DMS 273 (cell line): Measurements from ENCODE around the gene LCOR.
A peak's percentile ranks its signal among the peaks of the same experiment; 100 is the strongest.
"Not testable (repeated sequence)": the region's sequence is repeated elsewhere in the genome, so short reads cannot be mapped to it uniquely, and the experiment has no call there.

Experiments used
- DNase-seq: peaks from one replicate; lab custom pipeline; 2025; ENCODE audit not compliant: unreplicated experiment; lab: John Stamatoyannopoulos, UW

The LCOR gene

DNA sequence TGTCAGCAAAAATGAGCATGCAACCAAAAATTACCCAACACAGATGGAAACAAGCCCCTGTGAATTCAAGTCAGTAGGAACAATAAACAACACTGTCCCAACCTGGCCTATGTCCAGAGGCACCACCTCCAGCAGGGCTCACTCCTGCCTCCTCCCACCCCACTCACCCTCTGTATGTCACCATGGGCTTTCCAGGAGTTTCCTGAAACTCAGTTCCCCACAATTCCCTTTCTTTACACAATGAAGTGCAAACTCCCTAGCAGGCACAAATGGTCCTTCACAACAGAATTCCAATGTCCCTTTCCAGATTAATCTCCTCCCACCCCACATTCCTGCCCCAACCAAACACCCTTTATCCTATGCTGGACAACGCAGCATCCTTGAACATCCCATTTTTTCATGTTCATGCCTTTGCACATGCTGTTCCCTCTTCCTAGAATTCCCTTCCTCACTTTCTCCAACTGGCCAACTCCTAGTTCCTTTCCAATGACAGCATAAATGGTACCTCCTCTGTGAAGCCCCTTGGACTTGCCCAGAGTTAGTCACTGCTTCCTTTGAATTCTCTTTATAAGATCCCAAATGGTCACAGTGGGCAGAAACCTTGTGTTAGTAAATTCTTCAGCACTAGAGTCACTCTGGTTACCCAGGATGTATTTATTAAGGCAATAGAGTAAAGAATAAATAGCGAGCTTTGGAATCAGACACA lies 196.2 kb downstream of the LCOR start:
- DNase-seq = no peak

DNA sequence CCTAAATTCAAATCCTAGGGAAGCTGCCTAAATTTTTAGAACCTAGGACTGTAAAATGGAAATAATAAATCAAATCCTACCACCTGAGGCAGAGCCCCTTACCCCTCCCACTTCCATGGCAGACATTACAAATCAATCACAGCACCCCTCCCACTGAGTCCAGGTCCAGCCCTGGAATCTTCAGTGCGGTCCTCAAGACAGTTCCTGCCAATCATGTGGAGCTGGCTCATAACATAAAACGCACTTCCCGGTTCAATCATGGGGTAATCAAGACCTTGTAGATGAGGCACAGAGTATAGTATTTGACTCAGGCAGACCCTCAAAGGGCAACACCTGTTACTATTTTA lies 196.7 kb downstream of the LCOR start:
- no peak for DNase-seq

DNA sequence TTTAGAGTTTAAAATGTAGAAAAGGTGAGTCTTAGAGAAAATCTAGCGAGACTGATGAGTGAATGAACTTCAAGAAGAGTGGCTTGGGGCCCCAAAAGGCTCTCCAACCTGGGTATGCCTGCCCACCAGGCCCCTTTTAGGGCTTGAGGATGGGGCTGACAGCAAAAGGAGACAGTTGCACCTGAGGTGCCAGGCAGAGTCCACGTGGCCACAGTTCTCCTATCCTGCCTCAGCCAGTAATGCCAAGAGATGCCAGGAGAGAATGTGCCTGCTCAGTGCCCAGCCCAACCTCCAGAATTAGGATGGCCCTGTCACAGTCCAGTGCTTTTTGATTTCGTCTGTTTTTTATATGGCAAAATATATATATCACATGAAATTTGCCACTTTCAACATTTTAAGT lies 197.2 kb downstream of the LCOR start:
- no peak for DNase-seq

DNA sequence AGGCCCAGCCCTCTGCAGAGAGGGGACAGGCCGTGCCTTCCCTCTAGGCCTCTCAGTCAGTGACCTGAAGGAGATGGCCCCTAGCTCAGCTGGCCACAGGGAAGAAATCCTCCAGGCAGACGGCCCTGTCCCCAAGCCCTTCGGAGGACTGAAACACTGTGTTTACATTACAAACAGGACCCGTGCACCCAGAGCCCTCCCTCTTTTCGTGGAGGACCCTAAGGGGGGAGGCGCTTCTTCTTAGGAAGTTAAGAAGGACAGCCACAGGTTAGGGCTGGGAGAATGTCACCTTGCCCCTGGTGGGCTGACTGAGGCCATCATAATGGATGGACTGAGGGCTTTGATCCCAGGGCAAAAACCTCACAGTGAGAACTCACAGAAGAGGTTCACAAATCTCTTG lies 198.8 kb downstream of the LCOR start:
- DNase-seq = no peak

GRCh38 chr10:97031459-97031858 lies 199.4 kb downstream of the LCOR start:
- DNase-seq = no peak

DNA sequence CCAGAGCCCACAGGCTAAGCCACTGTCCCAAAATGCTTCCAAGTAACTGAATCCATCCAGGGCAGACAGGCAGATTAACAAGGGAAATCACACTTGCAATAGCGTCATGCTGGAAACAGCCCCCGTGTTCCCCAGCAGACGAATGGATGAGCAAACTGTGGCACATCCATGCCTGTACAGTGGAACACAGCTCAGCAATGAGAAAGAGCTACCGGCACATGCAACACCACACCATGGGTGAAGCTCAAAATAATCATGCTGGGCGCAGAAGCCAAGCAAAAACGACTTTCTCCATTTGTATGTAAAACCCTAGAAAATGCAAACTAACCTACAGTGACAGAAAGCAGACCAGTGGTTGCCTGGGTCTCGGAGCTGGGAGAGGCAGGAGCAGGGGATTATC lies 200.5 kb downstream of the LCOR start:
- DNase-seq = no peak

GRCh38 chr10:97033841-97034240 lies 201.7 kb downstream of the LCOR start:
- not testable (repeated sequence) for DNase-seq

GRCh38 chr10:97034301-97034700 lies 202.2 kb downstream of the LCOR start:
- DNase-seq = no peak

GRCh38 chr10:97034958-97035769 lies 203.1 kb downstream of the LCOR start:
- DNase-seq = no peak

GRCh38 chr10:97037365-97038361 lies 205.6 kb downstream of the LCOR start:
- peak; percentile 93 for DNase-seq

DNA sequence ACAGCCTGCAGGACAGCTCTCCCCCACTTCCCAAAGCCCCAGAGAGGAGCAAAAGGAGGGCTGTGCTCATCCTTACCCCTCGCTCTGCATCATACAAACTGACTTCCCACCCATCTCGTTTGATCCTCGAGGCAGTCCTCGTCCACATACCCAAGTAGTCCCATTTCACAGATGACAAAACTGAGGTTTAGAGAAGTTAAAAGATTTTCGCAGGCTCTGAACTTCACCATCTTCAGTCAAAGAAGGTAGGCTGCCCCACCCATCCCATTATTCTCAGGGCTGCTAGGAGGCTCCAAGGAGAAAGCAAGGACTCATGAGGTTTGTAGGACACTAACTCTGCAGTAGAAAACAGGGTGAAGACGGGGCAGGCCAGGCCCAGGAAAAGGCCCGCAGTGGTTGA lies 206.6 kb downstream of the LCOR start:
- no peak for DNase-seq

GRCh38 chr10:97039538-97040247 lies 207.6 kb downstream of the LCOR start:
- no peak for DNase-seq

- no peak for DNase-seq
Observed at GRCh38 chr10:97040248-97040584, 208.1 kb downstream of the LCOR start.

GRCh38 chr10:97040706-97041105 lies 208.6 kb downstream of the LCOR start:
- DNase-seq = no peak

DNA sequence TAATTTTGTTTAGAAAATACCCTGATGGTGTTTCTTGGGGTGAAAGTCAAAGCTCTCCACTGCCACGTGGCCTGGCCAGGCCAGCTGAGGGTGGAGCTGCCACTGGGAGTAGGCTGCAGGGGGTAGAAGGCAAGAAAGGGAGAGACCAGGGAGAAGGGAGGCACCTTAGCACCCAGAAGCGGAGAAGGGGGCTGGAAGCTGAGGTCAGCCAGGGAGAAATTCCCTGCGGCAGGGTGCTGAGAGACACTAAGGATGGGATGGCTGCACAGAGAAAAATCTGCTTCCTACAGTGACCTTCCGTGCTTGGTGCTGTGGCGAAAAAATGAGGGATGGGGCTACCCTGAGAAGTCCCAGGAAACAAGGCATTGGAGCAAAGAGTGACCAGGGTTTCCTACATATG lies 210.0 kb downstream of the LCOR start:
- no peak for DNase-seq

- no peak for DNase-seq
Observed at GRCh38 chr10:97042716-97043562, 210.8 kb downstream of the LCOR start.

GRCh38 chr10:97043563-97043855 lies 211.4 kb downstream of the LCOR start:
- no peak for DNase-seq
